Right atrium auricular region (tissue), 2 donors: ENCODE results near the gene ARHGAP42. TPM values are rescaled to one million over a fixed set of nuclear protein-coding genes. Genes with fewer than 3 reads are reported as not detected.
A peak's percentile ranks its signal among the peaks of the same experiment; 100 is the strongest.

Experiments used
- DNase-seq: peaks from one replicate; pipeline ENCODE4 v3.0.0-alpha.2; 2019; ENCODE audit warnings: low spot score
- H3K27ac ChIP-seq, 2 donors: fragments of 200-600 bp; sonication (generic); 1 replicate in 1 of 2; 2 replicates in 1 of 2; pipeline ENCODE4 v1.5.1; 2016 to 2019
- H3K27me3 ChIP-seq, 2 donors: fragments of 200-600 bp; sonication (generic); one replicate each; pipeline versions ENCODE4 v1.5.1 to v1.6.0; 2017 to 2019
- H3K36me3 ChIP-seq: fragments of 200-600 bp; sonication (generic); one replicate; pipeline ENCODE4 v1.5.1; 2016
- H3K4me1 ChIP-seq, 2 donors: fragments of 200-600 bp; sonication (generic); one replicate each; pipeline versions ENCODE4 v1.5.1 to v1.6.0; 2017 to 2019
- H3K4me3 ChIP-seq, 2 donors: fragments of 200-600 bp; sonication (generic); 1 replicate in 1 of 2; 2 replicates in 1 of 2; pipeline ENCODE4 v1.5.1; 2017 to 2019; ENCODE audit warnings: mild to moderate bottlenecking in 1 of 2, moderate library complexity in 1 of 2
- H3K9me3 ChIP-seq, 2 donors: fragments of 200-600 bp; sonication (generic); one replicate each; pipeline ENCODE4 v1.5.1; 2019
- total RNA-seq, 2 donors: library from RNA; depleted of rRNA; stranded (reverse); fragments of >200 nt; gene quantifications; one replicate each; pipeline ENCODE4 v1.1.0, GENCODE V29; 2016
- TF ChIP-seq, protein P1 (sequence below), 2 donors: fragments of 200-600 bp; sonication (generic); IDR thresholded peaks; one replicate each; pipeline ENCODE4 v1.5.1; 2019; ENCODE audit warnings: antibody characterized with exemption in 2 of 2

Gene ARHGAP42
- total RNA-seq, 2 donors from 2014 or later: 6.1 to 12.1 TPM

GRCh38 chr11:100855466-100856067 lies 168.5 kb downstream of the ARHGAP42 start:
- DNase-seq: no peak
- Histone ChIP-seq H3K27me3 (no peaks in the 10 kb centered on the region), H3K4me3 (no peak overlapping the region), H3K36me3 (no peaks in the 10 kb centered on the region), H3K9me3 (no peaks in the 10 kb centered on the region), H3K27ac (no peak overlapping the region), H3K4me1 (no peaks in the 10 kb centered on the region)
- TF ChIP-seq, protein P1, sequence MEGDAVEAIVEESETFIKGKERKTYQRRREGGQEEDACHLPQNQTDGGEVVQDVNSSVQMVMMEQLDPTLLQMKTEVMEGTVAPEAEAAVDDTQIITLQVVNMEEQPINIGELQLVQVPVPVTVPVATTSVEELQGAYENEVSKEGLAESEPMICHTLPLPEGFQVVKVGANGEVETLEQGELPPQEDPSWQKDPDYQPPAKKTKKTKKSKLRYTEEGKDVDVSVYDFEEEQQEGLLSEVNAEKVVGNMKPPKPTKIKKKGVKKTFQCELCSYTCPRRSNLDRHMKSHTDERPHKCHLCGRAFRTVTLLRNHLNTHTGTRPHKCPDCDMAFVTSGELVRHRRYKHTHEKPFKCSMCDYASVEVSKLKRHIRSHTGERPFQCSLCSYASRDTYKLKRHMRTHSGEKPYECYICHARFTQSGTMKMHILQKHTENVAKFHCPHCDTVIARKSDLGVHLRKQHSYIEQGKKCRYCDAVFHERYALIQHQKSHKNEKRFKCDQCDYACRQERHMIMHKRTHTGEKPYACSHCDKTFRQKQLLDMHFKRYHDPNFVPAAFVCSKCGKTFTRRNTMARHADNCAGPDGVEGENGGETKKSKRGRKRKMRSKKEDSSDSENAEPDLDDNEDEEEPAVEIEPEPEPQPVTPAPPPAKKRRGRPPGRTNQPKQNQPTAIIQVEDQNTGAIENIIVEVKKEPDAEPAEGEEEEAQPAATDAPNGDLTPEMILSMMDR (IDR thresholded peaks at IDR 0.05): peak; percentile 49 to 81

- Histone ChIP-seq H3K36me3 (no peaks in the 10 kb centered on the region), H3K4me3 (no peak overlapping the region), H3K27ac (no peak overlapping the region), H3K9me3 (no peaks in the 10 kb centered on the region), H3K4me1 (no peaks in the 10 kb centered on the region), H3K27me3 (no peaks in the 10 kb centered on the region)
- TF ChIP-seq, protein P1 (IDR thresholded peaks at IDR 0.05): no peak
- DNase-seq: no peak
Observed at GRCh38 chr11:100857236-100858005, 170.3 kb downstream of the ARHGAP42 start.

DNA sequence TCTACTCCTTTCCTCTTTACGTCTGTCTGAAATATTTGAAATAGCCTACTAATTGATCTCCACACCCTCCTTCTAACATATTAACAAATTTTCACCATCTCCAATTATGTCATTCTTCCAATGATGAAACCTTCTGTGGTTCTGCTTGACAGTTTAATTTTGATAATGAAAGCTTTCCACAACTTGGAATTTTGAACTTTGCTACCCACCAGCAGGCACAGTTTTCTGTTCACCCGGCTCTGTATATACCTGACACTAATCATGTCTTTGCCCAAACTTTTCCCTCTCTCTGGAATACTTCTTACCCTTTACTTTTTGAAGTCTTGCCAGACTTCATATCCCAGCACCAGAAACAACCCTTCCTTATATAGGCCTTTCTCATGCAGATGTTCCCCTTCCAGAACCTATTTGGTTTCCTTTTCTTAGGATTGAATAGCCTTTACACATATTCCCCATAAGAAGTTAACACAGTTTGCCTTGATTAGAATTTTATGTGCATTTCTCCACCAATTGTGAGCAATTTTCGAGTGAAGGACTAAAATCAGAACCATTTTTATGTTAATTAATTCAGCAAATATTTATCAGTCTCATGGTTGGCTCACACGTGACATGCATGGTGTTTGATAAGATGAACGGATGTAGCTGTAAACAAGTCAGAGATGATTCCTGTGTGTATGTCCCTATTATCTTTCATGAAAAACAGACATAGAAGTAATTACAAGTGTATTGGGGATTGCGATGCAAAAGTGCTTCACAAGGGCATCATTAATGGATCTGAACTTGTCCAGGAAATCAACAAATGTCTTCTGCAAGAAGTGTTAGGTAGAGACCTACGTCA lies 173.4 kb downstream of the ARHGAP42 start:
- TF ChIP-seq, protein P1 (IDR thresholded peaks at IDR 0.05): no peak
- Histone ChIP-seq H3K4me1 (peaks cover 0 to 10% of the 10 kb centered on the region in 2 donors), H3K27ac (no peak overlapping the region), H3K36me3 (no peaks in the 10 kb centered on the region), H3K9me3 (no peaks in the 10 kb centered on the region), H3K4me3 (no peak overlapping the region), H3K27me3 (no peaks in the 10 kb centered on the region)
- DNase-seq: no peak

DNA sequence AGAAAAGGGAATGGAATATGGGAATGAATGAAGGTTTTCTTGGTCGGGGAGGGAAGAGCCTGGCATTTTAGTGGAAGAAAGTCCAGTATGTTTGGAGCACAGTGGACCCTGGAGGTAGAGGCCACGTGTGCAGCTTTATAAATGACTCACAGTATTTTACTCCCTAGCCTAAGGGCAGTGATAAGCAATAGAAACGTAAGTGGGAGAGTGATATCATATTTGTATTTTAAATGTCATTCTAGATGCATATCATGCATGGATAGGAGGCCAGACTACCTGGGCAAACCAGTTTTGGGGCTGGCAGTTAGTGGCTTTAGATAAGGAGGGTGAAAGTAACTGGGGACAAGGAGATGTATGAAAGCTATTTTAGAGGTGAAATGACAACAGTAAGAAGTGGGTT lies 174.1 kb downstream of the ARHGAP42 start:
- H3K36me3 ChIP-seq: no peaks in the 10 kb centered on the region
- no peak overlapping the region for H3K27ac ChIP-seq
- H3K9me3 ChIP-seq: no peaks in the 10 kb centered on the region
- H3K4me3 ChIP-seq: no peak overlapping the region
- DNase-seq: no peak
- TF ChIP-seq, protein P1 (IDR thresholded peaks at IDR 0.05): no peak
- H3K27me3 ChIP-seq: no peaks in the 10 kb centered on the region
- peaks cover 0 to 10% of the 10 kb centered on the region in 2 donors for H3K4me1 ChIP-seq

- no peaks in the 10 kb centered on the region for H3K9me3 ChIP-seq
Observed at GRCh38 chr11:100863080-100863581, 176.0 kb downstream of the ARHGAP42 start.

More at GRCh38 chr11:100863080-100863581, 176.0 kb downstream of the ARHGAP42 start:
- H3K27me3 ChIP-seq: no peaks in the 10 kb centered on the region
- H3K36me3 ChIP-seq: no peaks in the 10 kb centered on the region
- no peak overlapping the region for H3K4me3 ChIP-seq
- no peak for DNase-seq
- TF ChIP-seq, protein P1 (IDR thresholded peaks at IDR 0.05): no peak
- peaks cover 0 to 10% of the 10 kb centered on the region in 2 donors for H3K4me1 ChIP-seq
- peak overlapping the region in 1 of 2 donors; percentile 13 for H3K27ac ChIP-seq
